GM12892 (cell line): ENCODE results near the gene BRSK2.

ENCODE experiments used
- POLR2AphosphoS5 ChIP-seq: IDR thresholded peaks from 2 replicates; pipeline ENCODE4 v1.6.1; 2011; ENCODE audit warnings: low read depth, low read length, control low read depth
- TAF1 ChIP-seq: IDR thresholded peaks from 2 replicates; pipeline ENCODE4 v1.6.1; 2011; ENCODE audit warnings: low read depth, mild to moderate bottlenecking, control low read depth, low read length, borderline replicate concordance

- TF ChIP-seq POLR2AphosphoS5: no peak
- TF ChIP-seq TAF1: no peak
Measured at GRCh38 chr11:1478011-1478410, 88.3 kb downstream of the BRSK2 start.
